A549 (cell line): ENCODE results near the gene ACTR2. TPM values are rescaled to one million over a fixed set of nuclear protein-coding genes. Genes with fewer than 3 reads are reported as not detected.

ENCODE experiments used
- ATAC-seq, 2 experiments: fragments of 200-7000 bp in 1 of 2; fragments of >200 bp in 1 of 2; cut with Nextera tagmentation in 1 of 2; cut with Tn5 transposase in 1 of 2; 3 replicates each; pipeline versions ENCODE4 v1.8.0 to v1.9.1; 2018 to 2020; ENCODE audit warnings: mild to moderate bottlenecking in 1 of 2, moderate library complexity in 1 of 2
- CTCF ChIA-PET: fragments of 300-600 bp; sonication (Branson Sonifier 250); formaldehyde crosslinking; extraction: SDS; loops from one replicate; lab custom pipeline; 2021; ENCODE audit warnings: antibody characterized with exemption, inconsistent platforms; lab: Yijun Ruan, JAX
- POLR2A ChIA-PET: fragments of 350-600 bp; formaldehyde crosslinking; extraction: SDS; loops from one replicate; lab custom pipeline; 2021; ENCODE audit warnings: antibody characterized with exemption, inconsistent platforms; lab: Yijun Ruan, JAX
- DNase-seq, 2 experiments: peaks; one replicate each; pipeline versions ENCODE4 v3.0.0 to v3.0.0-alpha.2; 2011 to 2016; ENCODE audit warnings: low read depth in 1 of 2, low spot score in 1 of 2
- FAIRE-seq: peaks from 2 replicates; lab custom pipeline; 2011; peaks lifted over from hg19 to GRCh38; lab: Jason Lieb, UNC
- H3K27ac ChIP-seq, 2 experiments: fragments of >200 bp; sonication (Bioruptor Twin); formaldehyde crosslinking; 3 replicates each; pipeline ENCODE4 v1.5.1; 2016 to 2017
- H3K4me1 ChIP-seq: fragments of >200 bp; sonication (Bioruptor Twin); formaldehyde crosslinking; 3 replicates; pipeline ENCODE4 v1.6.1; 2016
- H3K4me2 ChIP-seq: fragments of >200 bp; sonication (Bioruptor Twin); formaldehyde crosslinking; 3 replicates; pipeline ENCODE4 v1.6.1; 2016
- H3K4me3 ChIP-seq: fragments of >200 bp; sonication (Bioruptor Twin); formaldehyde crosslinking; 3 replicates; pipeline ENCODE4 v1.5.1; 2016
- H3K9me3 ChIP-seq: fragments of >200 bp; sonication (Bioruptor Twin); formaldehyde crosslinking; 3 replicates; pipeline ENCODE4 v1.6.1; 2016
- ATOH8 ChIP-seq: fragments of 250-450 bp; sonication (Bioruptor Pico); IDR thresholded peaks from 2 replicates; pipeline ENCODE4 v1.5.0; 2020; ENCODE audit warnings: low read depth, mild to moderate bottlenecking, moderate library complexity
- BCL3 ChIP-seq: fragments of >200 bp; sonication (Bioruptor Twin); formaldehyde crosslinking; IDR thresholded peaks from 3 replicates; pipeline ENCODE4 v1.6.1; 2016
- BHLHE40 ChIP-seq: IDR thresholded peaks from 2 replicates; pipeline ENCODE4 v1.6.1; 2012; ENCODE audit warnings: low read depth, low read length, inconsistent platforms
- CEBPB ChIP-seq, 2 experiments: fragments of >200 bp in 1 of 2; sonication (Bioruptor Twin) in 1 of 2; formaldehyde crosslinking in 1 of 2; IDR thresholded peaks; 2 replicates each; pipeline ENCODE4 v1.6.1; 2012 to 2016
- CHD4 ChIP-seq: fragments of 200-600 bp; sonication (generic); IDR thresholded peaks from 2 replicates; pipeline ENCODE4 v1.6.1; 2016; ENCODE audit warnings: antibody characterized with exemption, mild to moderate bottlenecking, borderline replicate concordance
- EHF ChIP-seq: fragments of 250-450 bp; sonication (Bioruptor Pico); IDR thresholded peaks from 2 replicates; pipeline ENCODE4 v1.5.0; 2020; ENCODE audit warnings: mild to moderate bottlenecking
- ESRRA ChIP-seq: fragments of 150-350 bp; IDR thresholded peaks from 2 replicates; pipeline ENCODE4 v1.6.1; 2014; ENCODE audit warnings: mild to moderate bottlenecking, low read length, borderline replicate concordance
- FOXS1 ChIP-seq: fragments of 250-450 bp; sonication (Bioruptor Pico); IDR thresholded peaks from 2 replicates; pipeline ENCODE4 v1.5.0; 2020; ENCODE audit warnings: mild to moderate bottlenecking, moderate library complexity
- HDAC2 ChIP-seq: fragments of 200-600 bp; sonication (generic); IDR thresholded peaks from 2 replicates; pipeline ENCODE4 v1.6.1; 2016
- HES2 ChIP-seq: fragments of >200 bp; sonication (Bioruptor Twin); formaldehyde crosslinking; IDR thresholded peaks from 2 replicates; pipeline ENCODE4 v1.6.1; 2016
- HEYL ChIP-seq: fragments of 250-450 bp; sonication (Bioruptor Pico); IDR thresholded peaks from 2 replicates; pipeline ENCODE4 v1.8.0; 2021; ENCODE audit warnings: mild to moderate bottlenecking, moderate library complexity
- HMGXB4 ChIP-seq: fragments of 250-450 bp; sonication (Bioruptor Pico); IDR thresholded peaks from 2 replicates; pipeline ENCODE4 v1.5.0; 2021; ENCODE audit warnings: mild to moderate bottlenecking, moderate library complexity, borderline replicate concordance
- HOXB13 ChIP-seq: fragments of 250-450 bp; sonication (Bioruptor Pico); IDR thresholded peaks from 2 replicates; pipeline ENCODE4 v1.5.0; 2020; ENCODE audit warnings: low read depth, mild to moderate bottlenecking, moderate library complexity
- JUN ChIP-seq, 2 experiments: fragments of >200 bp; sonication (Bioruptor Twin); formaldehyde crosslinking; IDR thresholded peaks; 2 replicates in 1 of 2; 3 replicates in 1 of 2; pipeline ENCODE4 v1.6.1; 2016 to 2017
- JUNB ChIP-seq: fragments of >200 bp; sonication (Bioruptor Twin); formaldehyde crosslinking; IDR thresholded peaks from 2 replicates; pipeline ENCODE4 v1.6.1; 2016
- KDM1A ChIP-seq: fragments of 200-600 bp; sonication (generic); IDR thresholded peaks from 2 replicates; pipeline ENCODE4 v1.6.1; 2016; ENCODE audit warnings: low read depth, mild to moderate bottlenecking
- MAX ChIP-seq: IDR thresholded peaks from 2 replicates; pipeline ENCODE4 v1.6.1; 2012
- MYC ChIP-seq: IDR thresholded peaks from 2 replicates; pipeline ENCODE4 v1.6.1; 2012; ENCODE audit warnings: mild to moderate bottlenecking, inconsistent platforms, low read length, improper control_type of control experiment, borderline replicate concordance
- NR3C1 ChIP-seq: fragments of >200 bp; sonication (Bioruptor Twin); formaldehyde crosslinking; IDR thresholded peaks from 3 replicates; pipeline ENCODE4 v1.6.1; 2017
- PBX3 ChIP-seq: IDR thresholded peaks from 2 replicates; pipeline ENCODE4 v1.6.1; 2012
- PHF8 ChIP-seq: fragments of 200-600 bp; sonication (generic); IDR thresholded peaks from 2 replicates; pipeline ENCODE4 v1.6.1; 2016; ENCODE audit warnings: low read depth, mild to moderate bottlenecking, antibody characterized with exemption, moderate library complexity, borderline replicate concordance
- POLR2A ChIP-seq: IDR thresholded peaks from 2 replicates; pipeline ENCODE4 v1.6.1; 2012; ENCODE audit warnings: mild to moderate bottlenecking, low read length
- REST ChIP-seq: fragments of 200-600 bp; sonication (generic); IDR thresholded peaks from 2 replicates; pipeline ENCODE4 v1.6.1; 2016; ENCODE audit warnings: antibody characterized with exemption, mild to moderate bottlenecking, moderate library complexity
- TFCP2L1 ChIP-seq: fragments of 250-450 bp; sonication (Bioruptor Pico); IDR thresholded peaks from 2 replicates; pipeline ENCODE4 v1.5.0; 2021; ENCODE audit warnings: mild to moderate bottlenecking
- USF2 ChIP-seq: fragments of 450-650 bp; IDR thresholded peaks from 2 replicates; pipeline ENCODE4 v1.6.1; 2014; ENCODE audit warnings: antibody characterized with exemption
- ZC3H11A ChIP-seq: fragments of 450-650 bp; IDR thresholded peaks from 2 replicates; pipeline ENCODE4 v1.6.1; 2014; ENCODE audit warnings: antibody characterized with exemption, mild to moderate bottlenecking
- ZNF302 ChIP-seq: fragments of 250-450 bp; sonication (Bioruptor Pico); IDR thresholded peaks from 2 replicates; pipeline ENCODE4 v1.9.0; 2021; ENCODE audit warnings: inconsistent platforms, mild to moderate bottlenecking, moderate library complexity
- ZSCAN20 ChIP-seq: fragments of 250-450 bp; sonication (Bioruptor Pico); IDR thresholded peaks from 2 replicates; pipeline ENCODE4 v1.8.0; 2022; ENCODE audit warnings: mild to moderate bottlenecking, moderate library complexity
- WGBS: methylation state at CpG from one replicate; pipeline ENCODE4 v1.1.6; 2017; ENCODE audit errors: missing lambda C conversion rate; 5-methylcytosine and 5-hydroxymethylcytosine counted together
- polyA plus RNA-seq, 4 experiments: library from polyadenylated mRNA; depleted of rRNA in 3 of 4; stranded (reverse); fragments of >200 nt; fragmentation: RNase III in 1 of 4; extraction: RNeasy Plus Mini Kit Qiagen cat#74134 plus additional on column Dnase treatment in 1 of 4; gene quantifications; 2 replicates in 3 of 4; 3 replicates in 1 of 4; pipeline ENCODE4 v1.2.3, GENCODE V29; 2011 to 2017

The ACTR2 gene
- polyA plus RNA-seq, 2 of the 4 experiments (the other 2 are of a cell fraction), result 270 to 278 TPM

- no peak overlapping the region for H3K4me2 ChIP-seq
- H3K27ac ChIP-seq, result no peak overlapping the region
- CTCF ChIA-PET, result interaction anchor here (1.1 to 4.3 kb wide), 9 partner anchors 9 to 276 kb away, joined by 3 to 26 read pairs (median 5); no protein-coding TSS in a partner anchor
- POLR2A ChIA-PET, result interaction anchor here (1.4 kb wide), 1 partner anchor 144 kb away, joined by 3 read pairs; no protein-coding TSS in a partner anchor
- ATAC-seq (no peak), DNase-seq (no peak), FAIRE-seq (no peak)
- WGBS, result 95% methylated on average over 5 of the region's 5 CpGs
- no peak overlapping the region for H3K4me3 ChIP-seq
- H3K4me1 ChIP-seq, result no peaks in the 10 kb centered on the region
- TF ChIP-seq MYC (no peak), KDM1A (no peak), JUN (IDR thresholded peaks at IDR 0.05) (no peak), POLR2A (no peak), BHLHE40 (no peak), HES2 (no peak), TFCP2L1 (CRISPR knock-in tag) (no peak), ZNF302 (CRISPR knock-in tag) (no peak), MAX (no peak), JUNB (no peak), PBX3 (no peak), HMGXB4 (no peak), CHD4 (no peak)
- H3K9me3 ChIP-seq, result no peaks in the 10 kb centered on the region
These were observed 49.0 kb downstream of the ACTR2 start for GRCh38 chr2:65276609-65277008.

- DNase-seq (no peak), ATAC-seq (no peak), FAIRE-seq (no peak)
- TF ChIP-seq CEBPB (IDR thresholded peaks at IDR 0.05) (no peak), FOXS1 (CRISPR knock-in tag) (no peak), ZSCAN20 (CRISPR knock-in tag) (no peak), HOXB13 (CRISPR knock-in tag) (no peak), ESRRA (no peak), ZC3H11A (no peak), HES2 (no peak), REST (no peak), USF2 (no peak), HEYL (CRISPR knock-in tag) (no peak), KDM1A (no peak), HDAC2 (no peak), BCL3 (no peak), NR3C1 (no peak), EHF (CRISPR knock-in tag) (no peak), JUNB (no peak), PHF8 (no peak), ATOH8 (no peak), ZNF302 (CRISPR knock-in tag) (no peak)
- no peaks in the 10 kb centered on the region for H3K4me1 ChIP-seq
- H3K27ac ChIP-seq, result no peak overlapping the region
- no peaks in the 10 kb centered on the region for H3K9me3 ChIP-seq
- CTCF ChIA-PET, result interaction anchor here (1.1 to 4.3 kb wide), 5 partner anchors 9 to 275 kb away, joined by 3 to 26 read pairs (median 5); no protein-coding TSS in a partner anchor
- POLR2A ChIA-PET, result interaction anchor here (0.5 to 1.4 kb wide), 2 partner anchors 144 to 330 kb away, joined by 3 to 6 read pairs; no protein-coding TSS in a partner anchor
- H3K4me3 ChIP-seq, result no peak overlapping the region
- no peak overlapping the region for H3K4me2 ChIP-seq
- 84% methylated on average over 3 of the region's 3 CpGs for WGBS
These were observed 49.5 kb downstream of the ACTR2 start for GRCh38 chr2:65277118-65277517.
